Measurements from ENCODE around the gene PIAS2. TPM values are rescaled to one million over a fixed set of nuclear protein-coding genes. Genes with fewer than 3 reads are reported as not detected.

The PIAS2 gene
- total RNA-seq, 2 donors from 2014 or later, result 16.3 to 35.2 TPM

- Histone ChIP-seq H3K27ac (no peak overlapping the region), H3K4me3 (no peak overlapping the region), H3K9me3 (no peaks in the 10 kb centered on the region), H3K4me1 (replicated peaks) (no peaks in the 10 kb centered on the region), H3K36me3 (no peaks in the 10 kb centered on the region), H3K27me3 (replicated peaks; ENCODE audit: insufficient read depth) (no peaks in the 10 kb centered on the region)
- 60% methylated on average over 2 of the region's 2 CpGs for WGBS
- intact Hi-C loops (cut with DNase I), result no loop called here
- TF ChIP-seq CTCF (IDR thresholded peaks at IDR 0.05) (no peak), POLR2A (IDR thresholded peaks at IDR 0.05) (no peak), POLR2AphosphoS5 (IDR thresholded peaks at IDR 0.05) (no peak)
- no peak for DNase-seq (ENCODE audit: low spot score)
Observed at GRCh38 chr18:46899274-46899948, 17.9 kb downstream of the PIAS2 start.

DNA sequence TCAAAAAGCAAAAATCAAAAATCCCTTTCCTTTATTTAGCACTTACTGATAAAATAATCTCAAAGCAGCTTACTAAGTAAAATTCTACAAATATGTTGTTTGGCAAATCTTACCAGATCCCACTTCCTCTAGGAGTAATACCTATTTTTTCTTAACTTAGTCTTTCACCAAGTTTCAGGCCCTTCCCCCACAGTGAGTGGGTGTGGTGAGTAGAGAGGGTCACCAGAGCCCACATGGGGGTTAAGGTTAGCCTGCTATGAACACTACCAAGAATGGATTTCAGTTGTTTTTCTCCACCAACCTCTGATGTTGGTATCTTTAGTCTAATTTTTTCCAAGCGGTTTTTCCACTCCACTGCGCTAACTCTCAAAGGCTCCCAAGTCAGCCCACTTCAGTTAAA lies 23.2 kb downstream of the PIAS2 start:
- Histone ChIP-seq H3K27me3 (replicated peaks; ENCODE audit: insufficient read depth) (no peaks in the 10 kb centered on the region), H3K4me3 (no peak overlapping the region), H3K27ac (no peak overlapping the region), H3K36me3 (no peaks in the 10 kb centered on the region), H3K9me3 (no peaks in the 10 kb centered on the region), H3K4me1 (replicated peaks) (no peaks in the 10 kb centered on the region)
- DNase-seq (ENCODE audit: low spot score), result no peak
- intact Hi-C loops (cut with DNase I), result no loop called here
- 98% methylated on average over 2 of the region's 2 CpGs for WGBS
- no peak for TF ChIP-seq POLR2AphosphoS5 (IDR thresholded peaks at IDR 0.05)
- no peak for TF ChIP-seq POLR2A (IDR thresholded peaks at IDR 0.05)
- TF ChIP-seq CTCF (IDR thresholded peaks at IDR 0.05), result no peak

DNA sequence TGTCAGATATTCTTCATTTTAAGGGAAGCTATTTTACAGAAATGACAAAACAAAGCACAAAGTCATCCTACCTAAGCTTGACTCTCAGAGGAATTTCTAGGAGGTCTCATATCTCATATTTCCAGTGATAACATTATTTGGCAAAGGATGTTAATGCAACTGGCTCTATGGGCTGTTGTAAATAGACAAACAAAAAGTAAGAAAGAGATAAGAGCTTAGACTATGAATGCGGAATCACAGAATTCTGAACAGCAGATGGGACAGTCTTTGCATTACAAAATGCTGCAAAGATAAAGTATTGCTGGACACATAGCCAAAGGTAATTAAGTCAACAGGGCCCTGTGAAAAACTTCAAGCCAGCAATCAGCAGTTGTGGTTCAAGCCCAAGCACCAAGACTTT lies 23.9 kb downstream of the PIAS2 start:
- H3K4me1 ChIP-seq (replicated peaks), result no peaks in the 10 kb centered on the region
- no peaks in the 10 kb centered on the region for H3K9me3 ChIP-seq
- H3K27me3 ChIP-seq (replicated peaks; ENCODE audit: insufficient read depth), result no peaks in the 10 kb centered on the region
- no peak overlapping the region for H3K27ac ChIP-seq
- no peaks in the 10 kb centered on the region for H3K36me3 ChIP-seq
- 88% methylated on average over 1 of the region's 1 CpG for WGBS
- H3K4me3 ChIP-seq, result no peak overlapping the region
- intact Hi-C loops (cut with DNase I), result no loop called here
- TF ChIP-seq POLR2AphosphoS5 (IDR thresholded peaks at IDR 0.05), result no peak
- TF ChIP-seq POLR2A (IDR thresholded peaks at IDR 0.05), result no peak
- TF ChIP-seq CTCF (IDR thresholded peaks at IDR 0.05), result no peak
- no peak for DNase-seq (ENCODE audit: low spot score)

- DNase-seq (ENCODE audit: low spot score), result no peak
- Histone ChIP-seq H3K4me3 (no peak overlapping the region), H3K27me3 (replicated peaks; ENCODE audit: insufficient read depth) (no peaks in the 10 kb centered on the region), H3K27ac (no peak overlapping the region), H3K36me3 (no peaks in the 10 kb centered on the region), H3K9me3 (no peaks in the 10 kb centered on the region), H3K4me1 (replicated peaks) (no peaks in the 10 kb centered on the region)
- TF ChIP-seq CTCF (IDR thresholded peaks at IDR 0.05), result no peak
- TF ChIP-seq POLR2A (IDR thresholded peaks at IDR 0.05), result no peak
- no peak for TF ChIP-seq POLR2AphosphoS5 (IDR thresholded peaks at IDR 0.05)
- 97% methylated on average over 1 of the region's 1 CpG for WGBS
- intact Hi-C loops (cut with DNase I), result no loop called here
Observed at GRCh38 chr18:46892842-46893241, 24.5 kb downstream of the PIAS2 start.

- 91% methylated on average over 3 of the region's 3 CpGs for WGBS
- no peak overlapping the region for H3K4me3 ChIP-seq
- no peaks in the 10 kb centered on the region for H3K27me3 ChIP-seq (replicated peaks; ENCODE audit: insufficient read depth)
- DNase-seq (ENCODE audit: low spot score), result no peak
- intact Hi-C loops (cut with DNase I), result no loop called here
- no peaks in the 10 kb centered on the region for H3K36me3 ChIP-seq
- H3K4me1 ChIP-seq (replicated peaks), result peaks cover 1% of the 10 kb centered on the region
- TF ChIP-seq POLR2A (IDR thresholded peaks at IDR 0.05) (no peak), POLR2AphosphoS5 (IDR thresholded peaks at IDR 0.05) (no peak), CTCF (IDR thresholded peaks at IDR 0.05) (no peak)
- H3K9me3 ChIP-seq, result no peaks in the 10 kb centered on the region
- no peak overlapping the region for H3K27ac ChIP-seq
Observed at GRCh38 chr18:46891742-46892214, 25.5 kb downstream of the PIAS2 start.
